HepG2 (cell line): ENCODE data around the gene RPLP2. TPM values are rescaled to one million over a fixed set of nuclear protein-coding genes. Genes with fewer than 3 reads are reported as not detected.
A peak's percentile ranks its signal among the peaks of the same experiment; 100 is the strongest.

ENCODE experiments used
- MTERF4 ChIP-seq: sonication (generic); formaldehyde crosslinking; IDR thresholded peaks from 2 replicates; pipeline ENCODE4 v1.8.0; 2023; ENCODE audit warnings: mild to moderate bottlenecking, missing genetic modification reagents
- NAIF1 ChIP-seq: sonication (generic); formaldehyde crosslinking; IDR thresholded peaks from 2 replicates; pipeline ENCODE4 v1.5.0; 2020; ENCODE audit warnings: mild to moderate bottlenecking, missing genetic modification reagents, borderline replicate concordance
- NR0B2 ChIP-seq: sonication (generic); formaldehyde crosslinking; IDR thresholded peaks from 2 replicates; pipeline ENCODE4 v1.4.0; 2020; ENCODE audit warnings: mild to moderate bottlenecking, missing genetic modification reagents
- PLRG1 ChIP-seq: fragments of 450-650 bp; conservative IDR thresholded peaks from 2 replicates; pipeline ENCODE4 v1.6.1; 2016
- PPARG ChIP-seq: conservative IDR thresholded peaks from 2 replicates; pipeline ENCODE4 v1.6.1; 2016; ENCODE audit warnings: missing biosample characterization, missing genetic modification reagents
- PRMT3 ChIP-seq: sonication (generic); formaldehyde crosslinking; IDR thresholded peaks from 2 replicates; pipeline ENCODE4 v1.8.1; 2022; ENCODE audit warnings: low read depth, mild to moderate bottlenecking, moderate library complexity, missing genetic modification reagents, borderline replicate concordance
- RBM22 ChIP-seq: fragments of 200-400 bp; formaldehyde crosslinking; optimal IDR thresholded peaks from 2 replicates; pipeline ENCODE3; 2017; ENCODE audit warnings: mild to moderate bottlenecking, low read length, moderate library complexity
- TEAD3 ChIP-seq: optimal IDR thresholded peaks from 2 replicates; pipeline ENCODE3; 2016; ENCODE audit warnings: borderline replicate concordance
- ZBTB2 ChIP-seq: sonication (generic); formaldehyde crosslinking; IDR thresholded peaks from 2 replicates; pipeline ENCODE4 v1.8.0; 2022; ENCODE audit warnings: low read depth, missing genetic modification reagents
- ZBTB38 ChIP-seq: sonication (generic); formaldehyde crosslinking; IDR thresholded peaks from 2 replicates; pipeline ENCODE4 v1.5.1; 2020; ENCODE audit warnings: mild to moderate bottlenecking, missing genetic modification reagents
- ZBTB44 ChIP-seq: sonication (generic); formaldehyde crosslinking; IDR thresholded peaks from 2 replicates; pipeline ENCODE4 v1.4.0; 2020; ENCODE audit warnings: missing genetic modification reagents
- ZNF33A ChIP-seq: sonication (generic); formaldehyde crosslinking; IDR thresholded peaks from 2 replicates; pipeline ENCODE4 v1.5.1; 2020; ENCODE audit warnings: missing genetic modification reagents, mild to moderate bottlenecking, moderate library complexity, borderline replicate concordance
- ZNF737 ChIP-seq: sonication (generic); formaldehyde crosslinking; IDR thresholded peaks from 2 replicates; pipeline ENCODE4 v1.5.0; 2020; ENCODE audit warnings: missing genetic modification reagents, mild to moderate bottlenecking, borderline replicate concordance
- ZNF75D ChIP-seq: sonication (generic); formaldehyde crosslinking; IDR thresholded peaks from 2 replicates; pipeline ENCODE4 v1.8.1; 2023; ENCODE audit warnings: missing genetic modification reagents, mild to moderate bottlenecking, borderline replicate concordance
- ZSCAN25 ChIP-seq: sonication (generic); formaldehyde crosslinking; IDR thresholded peaks from 2 replicates; pipeline ENCODE4 v1.8.0; 2022; ENCODE audit warnings: mild to moderate bottlenecking, missing genetic modification reagents
- ZSCAN29 ChIP-seq: sonication (generic); formaldehyde crosslinking; conservative IDR thresholded peaks from 2 replicates; pipeline ENCODE4 v1.4.0; 2020; ENCODE audit warnings: mild to moderate bottlenecking, missing genetic modification reagents
- ZSCAN9 ChIP-seq: IDR thresholded peaks from 2 replicates; pipeline ENCODE4 v1.6.1; 2016; ENCODE audit warnings: borderline replicate concordance
- polyA plus RNA-seq, 8 experiments: library from polyadenylated mRNA; depleted of rRNA in 3 of 8; stranded (reverse) in 7 of 8; unstranded in 1 of 8; fragments of >200 nt; fragmentation: Illumina TruSeq in 4 of 8; extraction: Trizol in 4 of 8; gene quantifications; 2 replicates each; pipeline versions ENCODE4 v1.2.1 to v1.2.3, GENCODE V29; 2011 to 2016; ENCODE audit warnings: low read depth in 4 of 8, missing spikeins in 1 of 8, mixed read lengths in 1 of 8; ENCODE audit not compliant: insufficient read depth in 1 of 8
- total RNA-seq, 5 experiments: library from RNA; depleted of rRNA; stranded (reverse); fragments of >200 nt; fragmentation: Illumina TruSeq; extraction: Trizol; gene quantifications; 2 replicates each; pipeline ENCODE4 v1.2.3, GENCODE V29; 2016; ENCODE audit warnings: low read depth in 1 of 5
- TF ChIP-seq, protein P1 (sequence below): IDR thresholded peaks from 2 replicates; pipeline ENCODE4 v1.6.1; 2016; ENCODE audit warnings: missing biosample characterization, missing genetic modification reagents, low read depth
- TF ChIP-seq, protein P2 (sequence below), 2 experiments: IDR thresholded peaks; 2 replicates each; pipeline ENCODE4 v1.6.1; 2011 to 2012; ENCODE audit warnings: low read length in 2 of 2, borderline replicate concordance in 1 of 2, low read depth in 1 of 2, mild to moderate bottlenecking in 1 of 2, moderate library complexity in 1 of 2

RPLP2 gene
- total and polyA plus RNA-seq, 2 of the 13 experiments (the other 11 are each of a cell fraction or from before 2014, with no cell fraction given) = 978 to 2,106 TPM

DNA sequence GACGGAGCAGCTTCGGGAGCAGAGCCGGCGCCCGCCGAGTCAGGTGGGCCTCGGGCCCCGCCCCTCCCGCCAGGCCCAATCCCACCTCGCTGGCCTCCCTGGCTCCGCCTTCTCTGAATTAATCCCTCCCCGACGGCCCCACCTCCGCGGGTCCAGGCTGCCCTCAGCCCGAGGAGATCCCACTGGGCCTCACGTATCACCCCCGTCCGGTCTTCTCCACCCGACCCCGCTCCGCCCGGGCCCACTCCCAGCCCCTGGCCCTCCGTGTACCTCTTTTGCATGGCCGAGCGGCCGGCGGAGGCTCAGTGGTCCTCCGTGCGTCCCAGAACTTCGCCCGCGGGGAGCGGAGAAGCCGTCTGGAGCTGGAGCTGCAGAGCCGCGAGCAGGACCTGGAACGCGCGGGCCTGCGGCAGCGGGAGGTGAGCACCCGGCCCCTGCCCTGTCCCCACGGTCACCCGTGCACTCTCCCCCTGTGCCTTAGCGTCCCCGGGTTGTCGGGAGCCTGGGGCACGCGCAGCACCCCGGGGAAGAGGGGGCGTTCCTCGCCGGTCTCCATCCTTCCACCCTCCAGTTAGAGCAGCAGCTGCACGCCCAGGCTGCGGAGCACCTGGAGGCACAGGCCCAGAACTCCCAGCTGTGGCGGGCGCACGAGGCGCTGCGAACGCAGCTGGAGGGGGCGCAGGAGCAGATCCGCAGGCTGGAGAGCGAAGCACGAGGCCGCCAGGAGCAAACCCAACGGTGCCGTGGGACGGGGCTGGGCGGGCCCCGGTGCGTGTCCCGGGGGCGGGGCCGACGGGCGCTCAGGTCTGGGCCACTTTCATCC is 20.7 kb downstream of the RPLP2 start (continued):
- TF ChIP-seq ZNF737 (CRISPR knock-in tag) (no peak), ZSCAN29 (CRISPR knock-in tag) (no peak), MTERF4 (CRISPR knock-in tag) (no peak; the same call in 1 of the 2 replicates), ZSCAN25 (CRISPR knock-in tag) (no peak; the same call in 1 of the 2 replicates), TEAD3 (CRISPR knock-in tag) (peak; percentile 11), PPARG (CRISPR knock-in tag) (no peak), PRMT3 (CRISPR knock-in tag) (no peak), NR0B2 (CRISPR knock-in tag) (no peak; the same call in 1 of the 2 replicates), ZNF33A (CRISPR knock-in tag) (no peak), ZBTB38 (CRISPR knock-in tag) (no peak), ZBTB44 (CRISPR knock-in tag) (no peak), ZBTB2 (no peak), PLRG1 (no peak), NAIF1 (CRISPR knock-in tag) (no peak), ZSCAN9 (CRISPR knock-in tag) (no peak), RBM22 (no peak), ZNF75D (CRISPR knock-in tag) (no peak)
- TF ChIP-seq, protein P1, sequence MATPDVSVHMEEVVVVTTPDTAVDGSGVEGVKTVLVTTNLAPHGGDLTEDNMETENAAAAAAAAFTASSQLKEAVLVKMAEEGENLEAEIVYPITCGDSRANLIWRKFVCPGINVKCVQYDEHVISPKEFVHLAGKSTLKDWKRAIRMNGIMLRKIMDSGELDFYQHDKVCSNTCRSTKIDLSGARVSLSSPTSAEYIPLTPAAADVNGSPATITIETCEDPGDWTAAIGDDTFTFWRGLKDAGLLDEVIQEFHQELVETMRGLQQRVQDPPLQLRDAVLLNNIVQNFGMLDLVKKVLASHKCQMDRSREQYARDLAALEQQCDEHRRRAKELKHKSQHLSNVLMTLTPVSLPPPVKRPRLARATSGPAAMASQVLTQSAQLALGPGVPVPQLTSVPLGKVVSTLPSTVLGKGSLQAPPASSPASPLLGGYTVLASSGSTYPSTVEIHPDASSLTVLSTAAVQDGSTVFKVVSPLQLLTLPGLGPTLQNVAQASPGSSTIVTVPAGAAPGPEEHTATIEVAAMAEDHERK = no peak
- TF ChIP-seq, protein P2, sequence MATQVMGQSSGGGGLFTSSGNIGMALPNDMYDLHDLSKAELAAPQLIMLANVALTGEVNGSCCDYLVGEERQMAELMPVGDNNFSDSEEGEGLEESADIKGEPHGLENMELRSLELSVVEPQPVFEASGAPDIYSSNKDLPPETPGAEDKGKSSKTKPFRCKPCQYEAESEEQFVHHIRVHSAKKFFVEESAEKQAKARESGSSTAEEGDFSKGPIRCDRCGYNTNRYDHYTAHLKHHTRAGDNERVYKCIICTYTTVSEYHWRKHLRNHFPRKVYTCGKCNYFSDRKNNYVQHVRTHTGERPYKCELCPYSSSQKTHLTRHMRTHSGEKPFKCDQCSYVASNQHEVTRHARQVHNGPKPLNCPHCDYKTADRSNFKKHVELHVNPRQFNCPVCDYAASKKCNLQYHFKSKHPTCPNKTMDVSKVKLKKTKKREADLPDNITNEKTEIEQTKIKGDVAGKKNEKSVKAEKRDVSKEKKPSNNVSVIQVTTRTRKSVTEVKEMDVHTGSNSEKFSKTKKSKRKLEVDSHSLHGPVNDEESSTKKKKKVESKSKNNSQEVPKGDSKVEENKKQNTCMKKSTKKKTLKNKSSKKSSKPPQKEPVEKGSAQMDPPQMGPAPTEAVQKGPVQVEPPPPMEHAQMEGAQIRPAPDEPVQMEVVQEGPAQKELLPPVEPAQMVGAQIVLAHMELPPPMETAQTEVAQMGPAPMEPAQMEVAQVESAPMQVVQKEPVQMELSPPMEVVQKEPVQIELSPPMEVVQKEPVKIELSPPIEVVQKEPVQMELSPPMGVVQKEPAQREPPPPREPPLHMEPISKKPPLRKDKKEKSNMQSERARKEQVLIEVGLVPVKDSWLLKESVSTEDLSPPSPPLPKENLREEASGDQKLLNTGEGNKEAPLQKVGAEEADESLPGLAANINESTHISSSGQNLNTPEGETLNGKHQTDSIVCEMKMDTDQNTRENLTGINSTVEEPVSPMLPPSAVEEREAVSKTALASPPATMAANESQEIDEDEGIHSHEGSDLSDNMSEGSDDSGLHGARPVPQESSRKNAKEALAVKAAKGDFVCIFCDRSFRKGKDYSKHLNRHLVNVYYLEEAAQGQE (IDR thresholded peaks at IDR 0.05; ENCODE audit: borderline replicate concordance in 1 of 2, low read depth in 1 of 2, low read length in 2 of 2) = no peak
